ENCODE measurements around the gene HDAC4. TPM values are rescaled to one million over a fixed set of nuclear protein-coding genes. Genes with fewer than 3 reads are reported as not detected.

The HDAC4 gene
- total and polyA plus RNA-seq, 2 of the 8 experiments (the other 6 are each of a cell fraction or from before 2014, with no cell fraction given): 15.4 to 31.5 TPM

- Histone ChIP-seq H3K79me2 (ENCODE audit: control insufficient read depth in 1 of 2, insufficient read depth in 2 of 2, low read length in 2 of 2) (peaks cover 2 to 53% of the 10 kb centered on the region in 2 experiments; a peak in 3 of 4 replicates), H3K9ac (replicated peaks in 1 of 4; ENCODE audit: extremely low read depth in 1 of 4, low read depth in 3 of 4, low read length in 3 of 4) (no peak overlapping the region), H3K27me3 (replicated peaks in 1 of 4; ENCODE audit: control insufficient read depth in 3 of 4, extremely low read depth in 1 of 4, insufficient read depth in 3 of 4, low read length in 3 of 4) (no peaks in the 10 kb centered on the region), H3K56ac (replicated peaks; ENCODE audit: insufficient read length, low read depth, low read length) (no peak overlapping the region), H3K18ac (ENCODE audit: extremely low read depth, low read length) (no peak overlapping the region), H2BK12ac (ENCODE audit: low read depth, low read length) (no peak overlapping the region), H4K8ac (ENCODE audit: extremely low read depth, insufficient read depth, low read length) (no peak overlapping the region; the same call in 1 of the 2 replicates), H3K79me1 (ENCODE audit: low read depth, low read length) (peaks cover 3% of the 10 kb centered on the region; the same call in 1 of the 2 replicates), H3K9me3 (ENCODE audit: insufficient read depth in 2 of 2, low read depth in 1 of 2, low read length in 1 of 2) (no peaks in the 10 kb centered on the region), H4K20me1 (replicated peaks in 1 of 2; ENCODE audit: control insufficient read depth in 1 of 2, insufficient read depth in 2 of 2, low read length in 2 of 2) (peaks cover 4 to 6% of the 10 kb centered on the region in 2 experiments), H2AFZ (ENCODE audit: low read length) (no peak overlapping the region), H3K4me1 (replicated peaks in 1 of 4; ENCODE audit: control insufficient read depth in 3 of 4, insufficient read depth in 4 of 4, low read length in 3 of 4) (peaks cover 0 to 2% (median 0%) of the 10 kb centered on the region in 4 experiments; a peak in 1 of 7 replicates), H3K23me2 (ENCODE audit: low read depth, low read length) (no peaks in the 10 kb centered on the region), H3K27ac (ENCODE audit: low read depth, low read length) (no peak overlapping the region), H2BK15ac (ENCODE audit: low read length) (no peak overlapping the region), H3K23ac (ENCODE audit: insufficient read length) (no peak overlapping the region), H2BK120ac (replicated peaks; ENCODE audit: low read depth, low read length) (no peak overlapping the region), H4K91ac (replicated peaks; ENCODE audit: insufficient read length, low read length) (no peak overlapping the region), H2BK5ac (ENCODE audit: low read depth, low read length) (no peak overlapping the region), H3K36me3 (ENCODE audit: control insufficient read depth in 2 of 4, insufficient read depth in 4 of 4, low read length in 3 of 4) (no peaks in the 10 kb centered on the region; a peak in 1 of 8 replicates), H3K4me3 (ENCODE audit: extremely low read depth in 1 of 4, insufficient read depth in 2 of 4, low read depth in 3 of 4, low read length in 4 of 4) (no peak overlapping the region), H3K14ac (ENCODE audit: insufficient read length) (no peak overlapping the region), H2BK20ac (ENCODE audit: low read length) (no peak overlapping the region), H3K4me2 (ENCODE audit: insufficient read depth in 1 of 2, low read depth in 2 of 2, low read length in 2 of 2) (no peak overlapping the region), H4K5ac (ENCODE audit: insufficient read length, low read depth, low read length) (no peak overlapping the region), H2AK5ac (ENCODE audit: low read depth, low read length) (no peak overlapping the region), H3K4ac (replicated peaks; ENCODE audit: insufficient read length, low read depth, low read length) (no peak overlapping the region)
- 93% methylated on average over 15 of the region's 15 CpGs; no CpG with 5 or more reads in 1 of the 2 experiments for WGBS, 2 experiments (ENCODE audit: extremely low coverage in 1 of 2, insufficient coverage in 1 of 2, insufficient read length in 1 of 2, insufficient replicate concordance in 2 of 2, low coverage in 1 of 2, low lambda C conversion rate in 2 of 2, missing lambda C conversion rate in 1 of 2)
- FAIRE-seq (no peak), DNase-seq (ENCODE audit: low read depth in 1 of 2, low spot score in 2 of 2) (no peak)
- ChIA-PET POLR2A (ENCODE audit: partially characterized antibody) (no interaction called here), CTCF (ENCODE audit: partially characterized antibody) (interaction anchor here (1.2 kb wide), 1 partner anchor 95 kb away, joined by 5 read pairs; no protein-coding TSS in a partner anchor)
- no peak for TF ChIP-seq JUN (IDR thresholded peaks at IDR 0.05; ENCODE audit: low read depth, low read length)
- no peak for TF ChIP-seq CHD2 (IDR thresholded peaks at IDR 0.05; ENCODE audit: low read length)
- no peak for TF ChIP-seq KDM4A (IDR thresholded peaks at IDR 0.05; ENCODE audit: low read depth, low read length, severe bottlenecking)
- no peak for TF ChIP-seq EGR1 (IDR thresholded peaks at IDR 0.05; ENCODE audit: borderline replicate concordance, low read depth, low read length)
- no peak for TF ChIP-seq GABPA (IDR thresholded peaks at IDR 0.05; ENCODE audit: borderline replicate concordance, insufficient read depth, low read length)
- no peak for TF ChIP-seq MAFK (IDR thresholded peaks at IDR 0.05; ENCODE audit: low read depth, low read length)
Measured at GRCh38 chr2:239238839-239239606, 161.8 kb downstream of the HDAC4 start.

Measured in H1 (cell line).